NCI-H345 treated with DMSO at 0.1 percent for 48 hours (cell line): Measurements from ENCODE around the gene FAM72C.
"Not testable (repeated sequence)": the region's sequence is repeated elsewhere in the genome, so short reads cannot be mapped to it uniquely, and the experiment has no call there.

Experiments
- DNase-seq: peaks from one replicate; lab custom pipeline; 2025; ENCODE audit not compliant: unreplicated experiment; lab: John Stamatoyannopoulos, UW

Gene FAM72C

GRCh38 chr1:143918552-143918951 is 53.2 kb downstream of the FAM72C start:
- DNase-seq = not testable (repeated sequence)

GRCh38 chr1:143913705-143914104 is 58.1 kb downstream of the FAM72C start:
- not testable (repeated sequence) for DNase-seq
